Measurements from ENCODE around the gene SLC1A7.

GRCh38 chr1:53104289-53104913, 38.0 kb downstream of the SLC1A7 start:
- TF ChIP-seq CTCF (IDR thresholded peaks at IDR 0.05): no peak
- no peak for TF ChIP-seq POLR2AphosphoS5 (IDR thresholded peaks at IDR 0.05; ENCODE audit: low read depth, low read length)
- no peak for TF ChIP-seq REST (IDR thresholded peaks at IDR 0.05; ENCODE audit: insufficient read depth in 1 of 2, low read depth in 2 of 2, low read length in 1 of 2)
